HG03135 (cell line): ENCODE measurements around the gene SDR39U1.

ENCODE experiments used
- ATAC-seq: cut with Tn5 transposase; IDR thresholded peaks from one replicate; pipeline ENCODE4 v1.9.1; 2021; ENCODE audit warnings: mild to moderate bottlenecking, moderate library complexity; ENCODE audit not compliant: unreplicated experiment

The SDR39U1 gene

GRCh38 chr14:24430143-24430681 is 12.4 kb downstream of the SDR39U1 start:
- ATAC-seq, result peak; percentile 56

- ATAC-seq, result peak; percentile 82
Observed at GRCh38 chr14:24429395-24430142, 13.0 kb downstream of the SDR39U1 start, which contains the start of the genes CBLN3 and KHNYN. CBLN3 (minus strand) TSS chr14:24429668; CDS start chr14:24429054, 614 bp downstream. KHNYN (plus strand) TSS chr14:24429954; CDS start chr14:24430731, 777 bp downstream.

GRCh38 chr14:24428628-24429394 is 13.8 kb downstream of the SDR39U1 start:
- no peak for ATAC-seq

DNA sequence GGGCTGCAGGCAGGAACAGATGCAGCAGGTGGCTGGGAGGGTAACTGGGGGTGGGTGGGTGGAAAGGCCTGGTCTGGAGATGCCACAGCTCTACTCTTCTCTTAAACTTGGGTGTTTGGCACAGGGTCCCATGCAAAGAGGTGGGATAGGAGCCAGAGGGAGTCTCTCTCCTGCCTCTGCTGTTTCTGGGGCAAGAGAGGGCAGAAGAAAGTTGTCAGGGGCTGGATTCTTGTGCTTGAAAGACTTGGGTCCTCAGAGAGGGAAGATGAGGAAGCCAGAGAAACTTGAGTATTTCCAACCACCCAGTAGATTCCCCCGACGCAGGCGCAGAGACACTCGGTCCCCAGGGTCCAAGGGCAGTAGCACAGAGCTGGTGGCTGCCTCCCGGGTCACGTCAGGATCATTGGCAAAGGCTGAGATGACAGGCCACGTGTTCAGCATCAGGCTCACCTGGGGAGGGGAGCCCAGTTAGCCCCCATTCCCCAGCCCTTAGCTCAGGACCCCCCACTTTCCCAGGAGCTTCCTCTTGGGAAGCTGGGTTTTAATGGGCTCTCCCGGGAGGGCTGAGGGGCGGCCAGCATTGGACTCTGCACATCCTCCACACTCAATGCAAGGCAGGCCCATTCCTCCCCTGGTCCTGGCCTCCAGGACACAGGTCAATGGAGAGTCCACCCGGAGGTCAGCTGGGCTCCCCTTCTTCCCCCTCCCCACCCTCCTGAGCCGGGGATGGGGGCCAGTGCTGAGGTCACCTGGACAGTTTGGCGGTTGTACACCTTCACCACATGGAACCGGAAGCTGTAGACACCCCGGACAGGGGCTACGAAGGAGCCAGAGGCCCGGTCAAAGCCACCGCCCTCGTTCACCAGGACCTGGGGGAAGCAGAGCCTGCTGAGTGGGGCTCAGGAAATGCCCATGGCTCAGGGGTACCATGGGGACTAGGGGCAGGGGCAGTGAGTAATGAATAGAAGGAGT is 14.8 kb downstream of the SDR39U1 start:
- no peak for ATAC-seq

- no peak for ATAC-seq
Observed at GRCh38 chr14:24426912-24427536, 15.6 kb downstream of the SDR39U1 start.

GRCh38 chr14:24426150-24426911 is 16.2 kb downstream of the SDR39U1 start:
- no peak for ATAC-seq

DNA sequence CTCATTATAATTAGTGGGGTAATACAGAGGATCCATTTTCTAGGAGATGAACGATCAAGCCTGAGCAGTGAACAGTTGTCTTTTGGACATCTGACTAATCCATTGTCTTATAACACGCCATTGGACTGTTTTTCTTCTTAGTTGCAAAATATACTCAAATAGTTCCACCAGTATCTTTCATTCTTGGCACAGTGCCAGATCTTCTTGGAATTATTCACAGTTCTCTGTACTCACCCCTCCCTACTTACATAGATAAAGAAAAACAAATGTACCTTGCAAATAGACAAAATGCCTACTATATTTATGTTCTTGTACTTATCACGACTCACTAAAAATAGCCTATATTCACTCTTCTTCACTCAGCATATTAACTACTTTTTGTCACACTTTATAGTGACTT is 16.9 kb downstream of the SDR39U1 start:
- ATAC-seq, result no peak

- ATAC-seq, result no peak
Observed at GRCh38 chr14:24422694-24423601, 19.6 kb downstream of the SDR39U1 start.

DNA sequence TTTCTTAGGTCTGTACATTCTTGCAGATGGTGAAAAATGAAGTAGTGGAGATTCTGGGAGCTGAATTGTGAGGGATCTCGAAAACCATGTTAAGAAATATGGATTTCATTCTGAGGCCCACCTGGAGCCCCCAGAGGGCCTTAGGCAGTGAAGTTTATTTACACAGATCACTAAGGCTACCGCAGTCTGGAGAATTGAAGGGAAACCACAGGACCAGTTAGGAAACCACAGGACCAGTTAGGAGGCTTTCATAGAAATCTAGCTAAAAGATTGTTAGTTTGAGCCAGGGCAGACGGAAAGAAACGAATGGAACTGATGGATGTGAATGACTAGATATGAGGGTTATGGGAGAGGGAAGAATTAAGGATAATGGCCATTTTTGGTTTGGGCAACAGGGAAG is 20.3 kb downstream of the SDR39U1 start:
- no peak for ATAC-seq

DNA sequence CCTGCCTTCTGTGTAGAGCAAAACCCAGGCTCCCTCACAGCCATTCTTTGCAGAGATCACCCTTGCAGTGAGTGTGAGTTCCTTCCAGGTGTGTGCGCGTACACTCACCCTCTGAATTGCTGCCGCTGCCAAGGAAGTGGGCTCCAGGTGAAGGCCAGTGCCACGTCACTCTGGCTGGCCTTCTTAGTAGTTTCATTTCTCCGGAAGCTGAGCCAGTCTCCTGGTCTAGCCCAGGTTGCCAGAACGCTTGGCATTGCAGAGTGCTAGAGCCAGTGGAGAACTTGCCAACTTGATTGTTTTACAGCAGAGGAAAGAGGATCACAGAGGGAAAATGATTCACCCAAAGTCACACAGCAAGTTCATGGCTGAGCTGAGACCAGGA is 24.1 kb downstream of the SDR39U1 start:
- ATAC-seq, result no peak

- ATAC-seq, result no peak
Observed at GRCh38 chr14:24417832-24418491, 24.6 kb downstream of the SDR39U1 start.

- no peak for ATAC-seq
Observed at GRCh38 chr14:24416932-24417619, 25.5 kb downstream of the SDR39U1 start.

DNA sequence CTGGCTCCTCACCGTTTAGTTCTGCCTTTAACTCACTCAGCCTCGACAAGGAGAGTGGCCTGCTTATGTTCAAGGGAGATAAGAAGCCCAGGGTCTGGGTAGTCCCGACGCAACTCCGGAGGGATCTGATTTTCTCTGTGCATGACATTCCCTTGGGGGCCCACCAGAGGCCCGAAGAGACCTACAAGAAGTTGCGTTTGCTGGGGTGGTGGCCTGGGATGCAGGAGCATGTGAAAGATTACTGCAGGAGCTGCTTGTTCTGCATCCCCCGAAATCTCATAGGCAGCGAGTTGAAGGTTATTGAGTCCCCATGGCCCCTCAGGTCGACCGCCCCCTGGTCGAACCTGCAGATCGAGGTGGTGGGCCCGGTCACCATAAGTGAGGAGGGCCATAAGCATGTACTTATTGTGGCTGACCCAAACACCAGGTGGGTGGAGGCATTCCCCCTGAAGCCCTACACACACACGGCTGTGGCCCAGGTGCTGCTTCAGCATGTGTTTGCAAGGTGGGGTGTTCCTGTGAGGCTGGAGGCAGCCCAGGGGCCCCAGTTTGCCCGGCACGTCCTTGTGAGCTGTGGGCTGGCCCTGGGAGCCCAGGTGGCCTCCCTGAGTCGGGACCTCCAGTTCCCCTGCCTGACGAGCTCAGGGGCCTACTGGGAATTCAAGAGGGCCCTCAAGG is 26.2 kb downstream of the SDR39U1 start:
- ATAC-seq, result no peak

GRCh38 chr14:24415421-24416253 is 26.9 kb downstream of the SDR39U1 start:
- ATAC-seq, result no peak

DNA sequence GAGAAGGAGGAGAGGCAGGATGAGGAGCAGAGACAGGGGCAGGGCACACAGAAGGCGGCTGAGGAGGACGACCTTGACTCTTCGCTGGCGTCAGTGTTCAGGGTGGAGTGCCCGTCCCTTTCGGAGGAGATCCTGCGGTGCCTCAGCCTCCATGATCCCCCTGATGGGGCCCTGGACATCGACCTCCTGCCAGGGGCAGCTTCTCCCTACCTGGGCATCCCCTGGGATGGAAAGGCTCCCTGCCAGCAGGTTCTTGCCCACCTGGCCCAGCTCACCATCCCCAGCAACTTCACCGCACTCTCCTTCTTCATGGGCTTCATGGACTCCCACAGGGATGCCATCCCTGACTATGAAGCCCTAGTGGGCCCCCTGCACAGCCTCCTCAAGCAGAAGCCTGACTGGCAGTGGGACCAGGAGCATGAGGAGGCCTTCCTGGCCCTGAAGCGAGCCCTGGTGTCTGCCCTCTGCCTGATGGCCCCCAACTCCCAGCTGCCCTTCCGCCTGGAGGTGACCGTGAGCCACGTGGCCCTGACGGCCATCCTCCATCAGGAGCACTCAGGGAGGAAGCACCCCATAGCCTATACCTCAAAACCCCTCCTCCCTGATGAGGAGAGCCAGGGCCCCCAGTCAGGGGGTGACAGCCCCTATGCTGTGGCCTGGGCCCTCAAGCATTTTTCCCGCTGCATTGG is 27.7 kb downstream of the SDR39U1 start:
- no peak for ATAC-seq
